GM21786 (cell line): ENCODE measurements around the gene NFATC2IP.
"Not testable (repeated sequence)": the region's sequence is repeated elsewhere in the genome, so short reads cannot be mapped to it uniquely, and the experiment has no call there.

Experiments used
- ATAC-seq: cut with Tn5 transposase; IDR thresholded peaks from one replicate; pipeline ENCODE4 v1.9.1; 2021; ENCODE audit not compliant: unreplicated experiment

The NFATC2IP gene

DNA sequence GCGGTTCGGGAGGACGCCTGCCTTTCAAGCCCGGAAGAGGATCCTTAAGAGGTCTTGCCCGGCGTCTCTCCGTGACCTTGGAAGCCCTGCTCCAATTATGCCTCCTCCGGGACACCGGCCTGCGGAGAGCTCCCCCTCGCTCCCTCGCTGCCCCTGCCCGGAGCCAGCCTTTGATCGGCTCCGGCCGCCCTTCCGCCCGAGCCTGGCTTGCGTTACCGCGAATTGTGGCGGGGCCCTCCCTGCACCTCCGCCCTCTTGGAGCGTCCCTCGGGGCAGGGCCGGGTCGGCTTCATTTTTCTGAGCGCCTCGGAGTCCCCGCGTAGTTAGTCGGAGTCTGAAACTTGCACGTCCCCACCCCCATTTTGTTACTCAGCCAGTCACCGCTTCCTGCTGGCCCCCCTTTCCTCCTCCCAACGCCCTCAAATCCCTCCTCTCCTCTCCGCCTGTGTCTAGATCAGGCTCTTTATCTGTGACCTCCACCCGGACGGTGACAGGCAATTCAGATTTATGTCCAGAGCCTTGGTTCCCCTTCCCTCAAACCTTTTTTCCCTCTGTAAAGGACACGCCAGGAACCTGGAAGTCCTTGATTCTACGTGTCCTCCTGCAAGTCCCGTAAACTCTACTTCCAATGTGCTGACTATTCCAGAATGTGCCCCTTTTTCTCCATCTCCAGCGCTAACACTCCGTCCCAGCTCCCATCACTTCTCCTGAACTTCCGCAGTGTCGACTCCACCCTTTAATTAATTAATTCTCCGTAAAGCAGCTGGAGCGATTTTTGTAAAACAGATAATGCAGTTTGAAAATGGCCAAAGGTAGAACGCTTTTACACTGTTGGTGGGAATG, 25.1 kb upstream of the NFATC2IP start:
- ATAC-seq: peak; percentile 19

DNA sequence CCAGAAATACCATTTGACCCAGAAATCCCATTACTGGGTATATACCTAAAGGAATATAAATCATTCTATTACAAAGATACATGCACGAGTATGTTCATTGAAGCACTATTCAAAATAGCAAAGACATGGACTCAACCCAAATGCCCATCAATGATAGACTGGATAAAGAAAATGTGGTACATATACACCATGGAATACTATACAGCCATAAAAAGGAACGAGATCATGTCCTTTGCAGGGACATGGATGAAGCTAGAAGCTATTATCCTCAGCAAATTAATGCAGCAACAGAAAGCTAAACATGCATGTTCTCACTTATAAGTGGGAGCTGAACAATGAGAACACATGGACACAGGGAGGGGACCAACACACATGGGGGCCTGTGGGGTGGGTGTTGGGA, 24.5 kb upstream of the NFATC2IP start:
- not testable (repeated sequence) for ATAC-seq

DNA sequence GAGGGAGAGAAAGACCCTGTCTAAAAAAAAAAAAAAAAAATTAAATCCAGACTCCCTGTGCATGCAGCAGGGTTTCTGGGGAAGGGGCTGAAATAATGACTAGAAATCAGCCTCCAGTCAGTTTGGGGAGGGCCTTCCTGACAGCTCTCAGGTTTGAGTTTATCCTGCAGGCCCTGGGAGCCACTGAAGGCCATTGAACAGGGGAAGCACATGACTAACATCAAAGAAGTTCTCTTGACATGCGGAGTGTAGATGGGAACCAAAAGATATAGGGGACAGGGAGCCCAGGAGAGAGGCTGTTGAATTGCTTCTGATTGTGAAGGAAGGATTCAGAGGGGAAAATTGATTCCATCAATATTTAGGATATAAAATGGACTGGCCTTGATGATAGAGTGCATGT, 22.9 kb upstream of the NFATC2IP start:
- ATAC-seq: no peak

DNA sequence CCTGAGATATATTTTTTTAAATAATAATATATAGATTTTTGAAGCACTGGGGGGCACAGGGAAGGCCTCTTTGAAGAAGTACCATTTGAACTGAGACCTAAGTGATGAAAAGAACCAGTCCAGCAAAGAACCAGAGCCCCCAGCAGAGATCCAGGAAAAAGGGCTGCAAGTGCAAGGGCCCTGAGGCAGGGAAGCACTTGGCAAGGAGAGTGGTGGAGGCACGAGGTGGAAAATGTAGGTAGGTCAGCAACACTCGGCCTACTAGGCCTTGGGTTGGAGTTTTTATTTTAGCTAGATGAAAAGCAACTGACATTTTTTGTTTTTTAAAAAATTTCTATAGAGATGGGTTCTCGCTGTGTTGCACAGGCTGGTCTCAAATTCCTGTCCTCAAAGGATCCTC, 20.5 kb upstream of the NFATC2IP start:
- no peak for ATAC-seq

DNA sequence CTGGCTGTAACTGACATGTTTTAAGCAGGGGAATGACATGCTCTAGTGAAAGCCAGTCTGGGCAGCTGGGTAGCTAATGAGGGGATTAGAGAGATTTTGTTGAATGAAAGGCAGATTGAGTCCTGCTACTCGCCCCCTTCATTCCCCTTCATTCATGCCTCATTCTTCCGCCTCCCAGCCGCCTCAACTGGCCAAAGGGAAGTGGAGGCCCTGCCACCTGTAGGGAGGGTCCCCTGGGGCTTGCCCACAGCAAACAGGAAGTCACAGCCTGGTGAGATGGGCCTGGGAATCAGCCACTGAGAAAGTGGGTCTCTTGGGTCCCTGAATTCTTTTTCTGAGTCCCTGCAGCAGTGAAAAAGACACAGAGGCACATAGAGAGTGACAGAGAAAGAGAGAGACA, 20.1 kb upstream of the NFATC2IP start:
- no peak for ATAC-seq

DNA sequence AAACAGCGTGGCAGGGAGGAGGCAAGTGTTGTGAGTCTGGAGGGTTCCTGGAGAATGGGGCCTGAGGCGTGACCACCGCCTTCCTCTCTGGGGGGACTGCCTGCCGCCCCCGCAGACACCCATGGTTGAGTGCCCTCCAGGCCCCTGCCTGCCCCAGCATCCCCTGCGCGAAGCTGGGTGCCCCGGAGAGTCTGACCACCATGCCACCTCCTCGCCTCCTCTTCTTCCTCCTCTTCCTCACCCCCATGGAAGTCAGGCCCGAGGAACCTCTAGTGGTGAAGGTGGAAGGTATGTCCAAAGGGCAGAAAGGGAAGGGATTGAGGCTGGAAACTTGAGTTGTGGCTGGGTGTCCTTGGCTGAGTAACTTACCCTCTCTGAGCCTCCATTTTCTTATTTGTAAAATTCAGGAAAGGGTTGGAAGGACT, 18.9 kb upstream of the NFATC2IP start, which contains the start of gene CD19:
Gene CD19 (plus strand): TSS at position 171 of the 425 bp plus-strand sequence. CDS start 30 bp downstream, at position 201.
- no peak for ATAC-seq

DNA sequence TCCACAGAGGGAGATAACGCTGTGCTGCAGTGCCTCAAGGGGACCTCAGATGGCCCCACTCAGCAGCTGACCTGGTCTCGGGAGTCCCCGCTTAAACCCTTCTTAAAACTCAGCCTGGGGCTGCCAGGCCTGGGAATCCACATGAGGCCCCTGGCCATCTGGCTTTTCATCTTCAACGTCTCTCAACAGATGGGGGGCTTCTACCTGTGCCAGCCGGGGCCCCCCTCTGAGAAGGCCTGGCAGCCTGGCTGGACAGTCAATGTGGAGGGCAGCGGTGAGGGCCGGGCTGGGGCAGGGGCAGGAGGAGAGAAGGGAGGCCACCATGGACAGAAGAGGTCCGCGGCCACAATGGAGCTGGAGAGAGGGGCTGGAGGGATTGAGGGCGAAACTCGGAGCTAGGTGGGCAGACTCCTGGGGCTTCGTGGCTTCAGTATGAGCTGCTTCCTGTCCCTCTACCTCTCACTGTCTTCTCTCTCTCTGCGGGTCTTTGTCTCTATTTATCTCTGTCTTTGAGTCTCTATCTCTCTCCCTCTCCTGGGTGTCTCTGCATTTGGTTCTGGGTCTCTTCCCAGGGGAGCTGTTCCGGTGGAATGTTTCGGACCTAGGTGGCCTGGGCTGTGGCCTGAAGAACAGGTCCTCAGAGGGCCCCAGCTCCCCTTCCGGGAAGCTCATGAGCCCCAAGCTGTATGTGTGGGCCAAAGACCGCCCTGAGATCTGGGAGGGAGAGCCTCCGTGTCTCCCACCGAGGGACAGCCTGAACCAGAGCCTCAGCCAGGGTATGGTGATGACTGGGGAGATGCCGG, 18.2 kb upstream of the NFATC2IP start:
- no peak for ATAC-seq

DNA sequence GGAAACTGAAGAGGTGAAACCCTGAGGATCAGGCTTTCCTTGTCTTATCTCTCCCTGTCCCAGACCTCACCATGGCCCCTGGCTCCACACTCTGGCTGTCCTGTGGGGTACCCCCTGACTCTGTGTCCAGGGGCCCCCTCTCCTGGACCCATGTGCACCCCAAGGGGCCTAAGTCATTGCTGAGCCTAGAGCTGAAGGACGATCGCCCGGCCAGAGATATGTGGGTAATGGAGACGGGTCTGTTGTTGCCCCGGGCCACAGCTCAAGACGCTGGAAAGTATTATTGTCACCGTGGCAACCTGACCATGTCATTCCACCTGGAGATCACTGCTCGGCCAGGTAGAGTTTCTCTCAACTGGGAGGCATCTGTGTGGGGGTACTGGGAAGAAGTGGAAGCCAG, 17.6 kb upstream of the NFATC2IP start:
- ATAC-seq: no peak

DNA sequence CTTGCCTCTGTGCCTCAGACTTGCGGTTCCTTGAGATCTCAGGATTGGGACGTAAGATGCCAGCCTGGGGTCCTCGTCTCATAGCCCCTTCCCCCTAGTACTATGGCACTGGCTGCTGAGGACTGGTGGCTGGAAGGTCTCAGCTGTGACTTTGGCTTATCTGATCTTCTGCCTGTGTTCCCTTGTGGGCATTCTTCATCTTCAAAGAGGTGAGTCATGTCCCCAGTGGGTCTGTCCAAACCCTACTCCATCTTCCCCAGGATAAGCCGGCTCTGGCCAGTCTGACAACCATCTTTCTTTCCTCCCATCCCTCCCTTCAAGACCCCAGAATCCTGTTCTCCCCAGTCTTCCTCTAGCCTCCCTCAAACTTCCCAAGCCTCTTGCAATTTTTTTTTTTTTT, 15.4 kb upstream of the NFATC2IP start:
- ATAC-seq: no peak

DNA sequence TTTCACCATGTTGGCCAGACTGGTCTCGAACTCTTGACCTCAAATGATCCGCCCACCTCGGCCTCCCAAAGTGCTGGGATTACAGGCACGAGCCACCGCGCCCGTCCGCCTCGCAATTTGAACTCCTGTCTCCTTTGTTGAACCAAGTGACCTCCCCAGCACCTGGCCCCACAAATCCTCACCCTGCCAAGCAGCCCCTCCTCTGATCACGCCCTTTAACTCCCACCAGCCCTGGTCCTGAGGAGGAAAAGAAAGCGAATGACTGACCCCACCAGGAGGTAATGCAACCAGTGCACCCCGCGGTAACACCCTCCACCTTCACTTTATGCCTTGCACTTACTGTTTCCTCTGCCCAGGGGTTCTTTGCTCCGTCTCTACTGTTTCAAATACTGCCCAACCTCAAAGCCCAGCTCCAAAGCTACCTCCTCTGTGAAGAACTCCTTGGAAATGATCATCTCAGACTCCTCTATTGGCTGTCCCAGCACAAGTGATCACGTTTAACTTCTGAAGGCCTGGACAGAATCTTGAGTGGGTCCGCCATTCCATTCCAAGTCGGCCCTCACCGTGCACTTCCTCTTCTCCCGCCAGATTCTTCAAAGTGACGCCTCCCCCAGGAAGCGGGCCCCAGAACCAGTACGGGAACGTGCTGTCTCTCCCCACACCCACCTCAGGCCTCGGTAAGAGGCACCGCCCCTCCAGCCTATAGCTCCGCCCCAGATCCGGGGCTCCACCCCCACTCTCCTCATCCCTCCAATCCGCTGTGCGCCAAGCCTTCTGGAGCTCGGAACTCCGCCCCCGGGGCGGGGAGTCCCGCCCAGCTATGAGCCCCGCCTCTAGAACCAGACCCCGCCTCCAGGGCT, 14.6 kb upstream of the NFATC2IP start:
- peak; percentile 55 for ATAC-seq

DNA sequence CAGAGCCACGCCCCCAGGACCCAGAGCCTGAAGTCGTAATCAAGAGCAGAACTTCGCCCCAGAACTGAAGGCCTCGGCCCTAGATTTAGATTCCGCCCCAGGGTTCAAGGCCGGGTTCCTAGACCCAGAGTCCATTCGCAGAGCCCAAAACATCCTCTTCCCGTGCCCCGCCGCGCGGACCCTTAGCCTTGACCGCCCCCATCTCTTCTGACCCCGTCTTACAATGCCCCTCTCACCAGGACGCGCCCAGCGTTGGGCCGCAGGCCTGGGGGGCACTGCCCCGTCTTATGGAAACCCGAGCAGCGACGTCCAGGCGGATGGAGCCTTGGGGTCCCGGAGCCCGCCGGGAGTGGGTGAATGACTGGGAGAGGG, 14.0 kb upstream of the NFATC2IP start:
- ATAC-seq: no peak

DNA sequence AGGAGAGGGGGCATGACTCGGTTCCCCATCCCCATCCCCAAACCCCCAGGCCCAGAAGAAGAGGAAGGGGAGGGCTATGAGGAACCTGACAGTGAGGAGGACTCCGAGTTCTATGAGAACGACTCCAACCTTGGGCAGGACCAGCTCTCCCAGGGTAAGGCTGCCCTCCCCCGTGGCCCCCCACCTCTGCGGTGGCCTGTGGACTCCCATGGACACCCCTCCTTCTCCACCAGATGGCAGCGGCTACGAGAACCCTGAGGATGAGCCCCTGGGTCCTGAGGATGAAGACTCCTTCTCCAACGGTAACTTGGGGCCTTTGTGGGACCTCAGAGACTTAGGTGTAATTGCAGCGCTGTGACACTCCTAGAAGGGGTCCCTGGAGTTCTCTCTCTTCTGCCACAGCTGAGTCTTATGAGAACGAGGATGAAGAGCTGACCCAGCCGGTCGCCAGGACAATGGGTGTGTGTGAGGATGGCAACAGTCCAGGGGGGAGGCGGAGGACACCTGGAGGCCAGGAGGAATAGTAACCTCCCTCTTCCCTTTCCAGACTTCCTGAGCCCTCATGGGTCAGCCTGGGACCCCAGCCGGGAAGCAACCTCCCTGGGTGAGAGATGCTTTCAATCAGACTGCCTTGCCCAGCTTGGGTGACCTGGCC, 13.4 kb upstream of the NFATC2IP start:
- no peak for ATAC-seq

DNA sequence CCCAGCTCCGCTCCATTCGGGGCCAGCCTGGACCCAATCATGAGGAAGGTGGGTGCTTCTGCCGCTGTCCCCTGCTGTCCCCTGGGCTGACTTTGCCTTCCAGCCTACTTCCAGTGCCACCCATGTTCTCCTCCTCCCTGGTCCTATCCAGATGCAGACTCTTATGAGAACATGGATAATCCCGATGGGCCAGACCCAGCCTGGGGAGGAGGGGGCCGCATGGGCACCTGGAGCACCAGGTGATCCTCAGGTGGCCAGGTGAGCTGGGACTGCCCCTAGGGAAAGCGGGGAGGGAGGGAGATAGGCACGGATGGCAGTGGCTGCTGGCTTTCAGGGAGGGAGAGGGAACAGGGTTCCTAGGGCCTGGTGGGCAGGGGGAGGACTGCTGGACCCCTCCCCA, 12.0 kb upstream of the NFATC2IP start:
- ATAC-seq: no peak

DNA sequence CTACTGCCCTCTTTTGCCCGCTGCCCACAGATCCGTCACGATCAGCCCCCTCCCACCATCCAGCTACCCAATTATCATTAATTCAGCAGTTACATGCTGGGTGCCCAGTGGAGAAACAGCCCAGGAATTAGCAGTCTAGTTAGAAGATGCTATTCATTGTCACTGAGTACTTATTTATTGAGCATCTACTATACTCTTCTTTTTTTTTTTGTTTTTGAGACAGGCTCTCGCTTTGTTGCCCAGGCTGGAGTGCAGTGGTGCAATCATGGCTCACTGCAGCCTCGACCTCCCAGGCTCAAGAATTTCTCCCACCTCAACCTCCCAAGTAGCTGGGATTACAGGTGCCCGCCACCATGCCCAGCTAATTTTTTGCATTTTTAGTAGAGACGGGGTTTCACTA, 10.9 kb upstream of the NFATC2IP start:
- not testable (repeated sequence) for ATAC-seq

DNA sequence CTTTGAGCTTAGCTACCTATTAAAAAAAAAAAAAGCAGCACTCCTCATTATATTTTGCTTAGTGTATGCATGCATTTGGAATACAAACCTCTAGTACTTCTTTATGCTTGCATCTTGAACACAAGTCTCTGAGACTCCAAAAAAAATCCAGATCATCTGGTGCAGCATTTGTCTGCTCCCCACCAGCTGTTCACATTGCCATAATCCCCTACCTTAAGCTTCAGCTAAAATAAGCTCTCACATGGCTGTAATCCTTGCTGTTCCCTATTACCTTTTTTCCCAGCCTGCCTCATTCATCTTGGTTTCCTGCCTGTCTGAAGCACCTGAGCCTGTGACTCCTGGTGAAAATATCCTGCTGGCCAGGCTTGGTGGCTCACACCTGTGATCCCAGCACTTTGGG, 7.5 kb upstream of the NFATC2IP start:
- ATAC-seq: no peak

DNA sequence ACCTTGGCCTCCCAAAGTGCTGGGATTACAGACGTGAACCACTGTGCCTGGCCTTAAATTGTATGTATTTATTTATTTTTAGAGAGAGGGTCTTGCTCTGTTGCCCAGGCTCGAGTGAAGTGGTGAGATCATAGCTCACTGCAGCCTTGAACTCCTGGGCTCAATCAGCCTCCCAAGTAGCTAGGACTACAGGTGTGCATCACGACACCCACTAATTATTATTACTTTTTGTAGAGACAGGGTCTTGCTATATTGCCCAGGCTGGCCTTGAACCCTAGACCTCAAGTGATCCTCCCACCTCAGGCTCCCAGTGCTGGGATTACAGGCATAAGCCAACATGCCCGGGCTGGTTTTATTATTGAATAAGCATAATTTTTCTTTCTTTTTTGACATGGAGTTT, 4.1 kb upstream of the NFATC2IP start:
- ATAC-seq: no peak

DNA sequence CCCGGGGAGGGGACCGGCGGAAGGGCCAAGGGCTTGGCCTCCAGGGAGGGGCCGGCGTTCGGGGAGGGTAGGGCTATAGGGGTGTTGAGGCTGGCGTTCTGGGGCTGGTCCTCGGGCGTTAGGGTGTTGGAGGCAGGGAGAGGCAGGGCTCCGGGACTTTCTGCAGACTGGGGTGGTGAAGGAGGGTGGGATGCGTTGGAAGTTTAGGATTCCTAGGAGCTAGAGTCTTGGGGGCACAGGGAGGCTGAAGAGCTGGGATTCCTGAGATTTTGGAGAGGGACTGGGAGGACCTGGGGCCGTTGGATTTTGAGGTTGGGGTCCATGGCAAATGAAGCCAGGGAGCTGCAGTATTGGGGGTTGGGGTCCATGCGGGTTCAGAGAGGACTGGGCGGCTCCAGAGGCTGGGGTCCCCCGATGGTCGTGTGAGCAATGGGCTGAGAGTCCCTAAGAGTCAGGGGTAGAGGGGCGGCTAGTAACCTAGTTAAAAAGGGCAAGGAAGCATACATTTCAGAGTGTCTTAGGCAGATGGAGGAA, 740 bp downstream of the NFATC2IP start:
- no peak for ATAC-seq

DNA sequence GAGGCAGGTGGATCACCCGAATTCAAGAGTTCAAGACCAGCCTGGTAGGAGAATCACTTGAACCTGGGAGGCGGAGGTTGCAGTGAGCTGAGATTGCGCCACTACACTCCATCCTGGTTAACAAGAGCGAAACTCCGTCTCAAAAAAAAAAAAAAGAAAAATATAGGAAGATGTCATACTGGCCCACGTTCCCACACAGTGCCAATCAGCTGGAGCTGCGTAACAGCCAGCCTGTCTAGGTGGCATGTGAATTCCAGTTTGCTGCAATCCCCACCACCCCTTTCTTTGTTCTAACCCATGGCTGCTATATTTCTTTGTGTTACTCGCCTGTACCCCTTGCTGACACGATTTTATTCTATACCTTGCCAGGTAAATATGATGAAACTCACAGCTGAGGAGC, 7.5 kb downstream of the NFATC2IP start:
- ATAC-seq: no peak

DNA sequence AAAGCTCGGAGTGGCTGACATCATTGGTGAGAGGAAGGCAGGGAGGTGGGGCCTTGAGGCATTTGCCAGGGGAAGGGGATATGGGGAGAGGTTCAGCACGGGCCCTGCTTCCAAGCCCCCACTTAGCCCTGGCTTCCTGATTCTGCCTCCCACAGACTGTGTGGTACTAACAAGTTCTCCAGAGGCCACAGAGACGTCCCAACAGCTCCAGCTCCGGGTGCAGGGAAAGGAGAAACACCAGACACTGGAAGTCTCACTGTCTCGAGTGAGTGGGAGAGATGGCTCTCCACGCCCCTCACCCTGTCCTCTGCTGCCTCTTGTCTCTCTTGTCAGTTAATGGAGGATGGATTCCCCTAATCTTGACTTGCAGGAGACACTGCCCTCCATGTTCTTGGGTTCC, 8.1 kb downstream of the NFATC2IP start:
- ATAC-seq: no peak

DNA sequence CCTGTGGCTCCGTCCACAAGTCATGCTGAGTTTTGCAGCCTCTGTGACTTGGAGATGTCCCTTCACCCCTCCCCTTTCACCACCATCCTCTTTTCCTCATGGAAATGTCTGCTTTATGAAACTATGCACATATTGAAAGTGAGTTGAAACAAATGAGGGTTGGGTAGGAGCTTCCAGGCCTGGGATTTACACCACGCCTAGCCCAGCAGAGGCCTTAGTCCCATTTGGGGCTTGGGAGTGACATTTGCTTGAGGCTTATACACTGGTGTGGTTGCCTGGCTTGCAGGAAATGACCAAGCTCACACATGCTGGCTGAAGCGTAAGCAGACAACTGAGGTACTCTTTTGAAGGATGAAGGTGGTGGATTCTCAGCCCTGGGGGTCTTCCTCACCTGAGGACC, 13.3 kb downstream of the NFATC2IP start:
- no peak for ATAC-seq

DNA sequence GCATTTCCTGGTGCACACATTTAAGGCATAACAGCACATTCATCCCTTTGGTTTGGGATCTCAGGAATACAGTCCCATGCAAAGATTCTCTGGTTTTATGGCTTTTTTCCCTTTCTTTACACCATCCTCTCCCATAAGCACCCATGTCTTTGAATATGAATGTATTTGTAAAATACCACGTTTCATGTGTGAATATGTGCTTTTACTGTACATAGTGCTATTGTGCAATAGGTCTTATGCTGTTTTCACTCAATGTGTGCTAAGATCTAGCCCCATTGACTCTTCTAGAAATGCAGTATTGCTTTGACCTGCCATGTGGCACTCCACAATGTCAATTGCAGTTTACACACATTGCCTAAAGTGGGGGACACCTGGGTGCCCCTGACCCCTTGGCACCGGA, 13.8 kb downstream of the NFATC2IP start:
- ATAC-seq: no peak
